Fibroblast of pulmonary artery (primary cell): ENCODE data around the gene PAX5.

ENCODE experiments used
- DNase-seq: peaks from one replicate; pipeline ENCODE4 v3.0.0-alpha.2; 2010; ENCODE audit warnings: low read depth
- H3K4me3 ChIP-seq: replicated peaks from 2 replicates; pipeline ENCODE4 v1.5.1; 2011; ENCODE audit warnings: low read depth, mild to moderate bottlenecking, control low read depth, low read length, moderate library complexity
- TF ChIP-seq, protein P1 (sequence below): IDR thresholded peaks from 2 replicates; pipeline ENCODE4 v1.5.1; 2011; ENCODE audit warnings: mild to moderate bottlenecking, control low read depth, low read length, inconsistent platforms; ENCODE audit errors: missing control alignments

Gene PAX5

DNA sequence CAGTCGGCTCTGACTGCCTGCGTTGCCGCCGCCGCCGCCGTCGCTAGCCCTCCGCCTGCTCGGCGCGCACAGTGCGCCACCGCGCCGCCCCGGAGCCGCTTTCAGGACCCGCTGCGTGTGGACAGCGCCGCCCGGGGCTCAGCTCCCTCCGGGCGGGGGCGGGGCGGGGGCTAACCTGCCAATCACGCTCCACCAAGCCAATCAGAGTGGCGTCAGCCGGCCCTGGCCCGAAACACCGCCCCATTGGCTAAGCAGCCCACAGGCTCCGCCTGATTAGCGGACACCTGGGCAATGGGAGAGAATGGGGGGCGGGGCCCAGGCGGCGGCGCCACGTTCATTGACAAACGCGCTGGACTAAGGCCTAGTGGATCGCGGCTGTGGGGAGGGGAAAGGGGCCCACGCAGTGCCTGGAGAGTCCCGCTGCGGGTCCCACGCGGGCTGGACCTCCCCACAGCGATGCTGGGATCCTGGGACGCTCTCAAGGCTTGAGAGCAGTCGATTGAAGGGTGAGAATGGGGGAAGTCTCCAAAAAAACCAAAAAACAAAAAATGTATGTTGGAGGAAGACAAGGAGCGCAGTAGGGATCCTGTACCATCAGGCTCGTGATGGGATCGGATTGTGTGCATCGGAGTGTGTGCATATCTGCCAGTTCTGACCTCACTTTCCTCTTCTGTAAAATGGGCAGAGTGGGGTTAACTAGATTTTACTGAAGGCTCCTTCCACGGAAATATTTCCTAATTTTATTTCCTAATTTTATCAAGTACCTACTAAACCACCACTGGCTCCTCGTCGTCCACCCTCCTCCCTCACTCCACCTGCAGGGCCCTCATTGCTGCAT, 6.3 kb downstream of the PAX5 start:
- TF ChIP-seq, protein P1, sequence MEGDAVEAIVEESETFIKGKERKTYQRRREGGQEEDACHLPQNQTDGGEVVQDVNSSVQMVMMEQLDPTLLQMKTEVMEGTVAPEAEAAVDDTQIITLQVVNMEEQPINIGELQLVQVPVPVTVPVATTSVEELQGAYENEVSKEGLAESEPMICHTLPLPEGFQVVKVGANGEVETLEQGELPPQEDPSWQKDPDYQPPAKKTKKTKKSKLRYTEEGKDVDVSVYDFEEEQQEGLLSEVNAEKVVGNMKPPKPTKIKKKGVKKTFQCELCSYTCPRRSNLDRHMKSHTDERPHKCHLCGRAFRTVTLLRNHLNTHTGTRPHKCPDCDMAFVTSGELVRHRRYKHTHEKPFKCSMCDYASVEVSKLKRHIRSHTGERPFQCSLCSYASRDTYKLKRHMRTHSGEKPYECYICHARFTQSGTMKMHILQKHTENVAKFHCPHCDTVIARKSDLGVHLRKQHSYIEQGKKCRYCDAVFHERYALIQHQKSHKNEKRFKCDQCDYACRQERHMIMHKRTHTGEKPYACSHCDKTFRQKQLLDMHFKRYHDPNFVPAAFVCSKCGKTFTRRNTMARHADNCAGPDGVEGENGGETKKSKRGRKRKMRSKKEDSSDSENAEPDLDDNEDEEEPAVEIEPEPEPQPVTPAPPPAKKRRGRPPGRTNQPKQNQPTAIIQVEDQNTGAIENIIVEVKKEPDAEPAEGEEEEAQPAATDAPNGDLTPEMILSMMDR = no peak
- peak overlapping the region; percentile 21 for H3K4me3 ChIP-seq
- DNase-seq = peak; percentile 94

GRCh38 chr9:37026931-37027581, 7.0 kb downstream of the PAX5 start:
- no peak for DNase-seq
- TF ChIP-seq, protein P1 = no peak
- no peak overlapping the region for H3K4me3 ChIP-seq

DNA sequence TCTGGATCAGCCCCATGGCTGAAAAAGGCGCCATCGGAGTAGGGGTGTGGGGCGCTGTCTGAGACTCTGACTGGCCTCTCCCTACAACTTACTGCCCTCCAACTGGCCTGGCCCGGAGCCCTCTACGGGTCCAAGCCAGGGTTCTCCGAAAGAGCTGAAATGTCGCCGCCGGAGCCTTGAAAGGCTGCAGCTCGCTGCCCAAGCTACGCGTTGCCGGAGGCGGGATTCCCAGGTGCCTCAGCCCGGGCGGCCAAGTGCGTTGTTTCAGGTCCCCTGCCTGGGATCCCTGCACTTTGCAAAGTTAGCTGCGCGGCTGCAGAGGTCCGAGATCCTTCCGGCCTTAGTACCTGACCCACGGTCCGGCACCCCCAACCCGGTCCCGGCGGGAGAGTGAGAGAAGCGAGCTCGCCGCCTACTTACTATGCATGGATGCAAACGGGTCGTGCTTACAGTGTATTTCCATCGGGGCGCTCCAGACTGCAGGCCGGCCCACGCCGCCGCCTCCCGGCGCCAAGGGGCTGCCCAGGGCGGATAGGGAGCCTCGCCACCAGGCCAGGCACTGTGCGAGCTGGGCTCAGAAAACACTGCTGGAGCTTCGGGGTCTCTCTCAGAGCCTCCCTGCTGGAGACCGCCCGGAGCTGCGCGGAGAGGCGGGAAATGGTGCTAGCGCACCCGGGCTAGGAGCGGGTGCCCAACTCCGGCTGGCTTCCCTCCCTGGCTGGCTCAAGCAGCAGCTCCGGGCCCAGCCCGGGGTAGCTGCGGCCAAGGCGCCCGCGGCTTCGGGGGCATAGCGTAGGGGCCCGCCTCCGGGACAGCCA, 7.7 kb downstream of the PAX5 start:
- TF ChIP-seq, protein P1 = no peak
- H3K4me3 ChIP-seq = no peak overlapping the region
- no peak for DNase-seq

DNA sequence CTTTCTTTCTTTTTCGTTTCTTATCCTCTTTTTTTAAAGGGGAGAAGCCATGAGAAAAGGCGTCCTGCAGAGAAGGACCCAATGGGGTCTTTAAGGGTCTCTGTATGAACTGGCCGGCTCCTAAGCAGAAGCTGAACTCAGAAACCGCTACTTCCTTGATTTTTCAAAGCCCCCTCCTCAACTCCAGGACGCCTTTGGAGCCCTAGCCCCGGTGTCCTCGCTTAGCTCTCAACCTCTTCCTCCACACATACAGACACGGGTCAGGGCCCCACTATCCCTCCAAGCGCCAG, 8.3 kb downstream of the PAX5 start:
- TF ChIP-seq, protein P1 = no peak
- no peak for DNase-seq
- peak overlapping the region; percentile 21 for H3K4me3 ChIP-seq

GRCh38 chr9:37025071-37025822, 8.8 kb downstream of the PAX5 start:
- TF ChIP-seq, protein P1 = no peak
- peak overlapping the region; percentile 21 for H3K4me3 ChIP-seq

DNA sequence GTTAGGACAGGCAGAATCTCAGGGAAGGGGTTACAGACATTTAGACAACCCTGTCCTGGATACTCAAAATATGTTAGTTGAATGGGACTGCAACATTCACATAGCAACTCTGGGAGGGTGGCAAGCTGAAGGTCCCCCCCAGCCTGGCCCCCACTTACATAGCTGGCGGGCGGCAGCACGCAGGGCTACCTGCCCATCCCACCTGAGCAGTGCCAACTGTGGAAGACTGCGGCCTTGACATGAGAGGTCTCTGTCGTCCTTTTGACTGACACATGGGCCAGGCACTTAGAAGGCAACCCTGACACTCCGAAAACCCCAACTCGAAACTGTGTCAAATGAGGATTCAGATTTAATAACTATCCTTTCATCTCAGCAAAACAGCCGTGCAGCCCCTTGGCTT, 16.5 kb downstream of the PAX5 start:
- no peak overlapping the region for H3K4me3 ChIP-seq
- TF ChIP-seq, protein P1 = no peak
- DNase-seq = no peak

More at GRCh38 chr9:37025071-37025822, 8.8 kb downstream of the PAX5 start:
- DNase-seq = no peak
